A549 (cell line): ENCODE data around the gene ELL. TPM values are rescaled to one million over a fixed set of nuclear protein-coding genes. Genes with fewer than 3 reads are reported as not detected.

Experiments used
- ATAC-seq, 2 experiments: fragments of 200-7000 bp in 1 of 2; fragments of >200 bp in 1 of 2; cut with Nextera tagmentation in 1 of 2; cut with Tn5 transposase in 1 of 2; 3 replicates each; pipeline versions ENCODE4 v1.8.0 to v1.9.1; 2018 to 2020; ENCODE audit warnings: mild to moderate bottlenecking in 1 of 2, moderate library complexity in 1 of 2
- CTCF ChIA-PET: fragments of 300-600 bp; sonication (Branson Sonifier 250); formaldehyde crosslinking; extraction: SDS; loops from one replicate; lab custom pipeline; 2021; ENCODE audit warnings: antibody characterized with exemption, inconsistent platforms; lab: Yijun Ruan, JAX
- POLR2A ChIA-PET: fragments of 350-600 bp; formaldehyde crosslinking; extraction: SDS; loops from one replicate; lab custom pipeline; 2021; ENCODE audit warnings: antibody characterized with exemption, inconsistent platforms; lab: Yijun Ruan, JAX
- DNase-seq, 2 experiments: peaks; one replicate each; pipeline versions ENCODE4 v3.0.0 to v3.0.0-alpha.2; 2011 to 2016; ENCODE audit warnings: low read depth in 1 of 2, low spot score in 1 of 2
- FAIRE-seq: peaks from 2 replicates; lab custom pipeline; 2011; peaks lifted over from hg19 to GRCh38; lab: Jason Lieb, UNC
- H3K27ac ChIP-seq, 2 experiments: fragments of >200 bp; sonication (Bioruptor Twin); formaldehyde crosslinking; 3 replicates each; pipeline ENCODE4 v1.5.1; 2016 to 2017
- H3K4me1 ChIP-seq: fragments of >200 bp; sonication (Bioruptor Twin); formaldehyde crosslinking; 3 replicates; pipeline ENCODE4 v1.6.1; 2016
- H3K4me2 ChIP-seq: fragments of >200 bp; sonication (Bioruptor Twin); formaldehyde crosslinking; 3 replicates; pipeline ENCODE4 v1.6.1; 2016
- H3K4me3 ChIP-seq: fragments of >200 bp; sonication (Bioruptor Twin); formaldehyde crosslinking; 3 replicates; pipeline ENCODE4 v1.5.1; 2016
- H3K9me3 ChIP-seq: fragments of >200 bp; sonication (Bioruptor Twin); formaldehyde crosslinking; 3 replicates; pipeline ENCODE4 v1.6.1; 2016
- BCL3 ChIP-seq: fragments of >200 bp; sonication (Bioruptor Twin); formaldehyde crosslinking; IDR thresholded peaks from 3 replicates; pipeline ENCODE4 v1.6.1; 2016
- CBX2 ChIP-seq: fragments of 200-600 bp; sonication (generic); IDR thresholded peaks from 2 replicates; pipeline ENCODE4 v1.6.1; 2016; ENCODE audit warnings: low read depth, mild to moderate bottlenecking, borderline replicate concordance
- CEBPB ChIP-seq, 2 experiments: fragments of >200 bp in 1 of 2; sonication (Bioruptor Twin) in 1 of 2; formaldehyde crosslinking in 1 of 2; IDR thresholded peaks; 2 replicates each; pipeline ENCODE4 v1.6.1; 2012 to 2016
- CHD2 ChIP-seq: fragments of 150-350 bp; IDR thresholded peaks from 2 replicates; pipeline ENCODE4 v1.6.1; 2014; ENCODE audit warnings: low read length; ENCODE audit not compliant: partially characterized antibody
- CHD4 ChIP-seq: fragments of 200-600 bp; sonication (generic); IDR thresholded peaks from 2 replicates; pipeline ENCODE4 v1.6.1; 2016; ENCODE audit warnings: antibody characterized with exemption, mild to moderate bottlenecking, borderline replicate concordance
- CTCF ChIP-seq: fragments of >200 bp; sonication (Bioruptor Twin); formaldehyde crosslinking; IDR thresholded peaks from 3 replicates; pipeline ENCODE4 v1.5.1; 2016
- EHMT2 ChIP-seq: fragments of 200-600 bp; sonication (generic); IDR thresholded peaks from 2 replicates; pipeline ENCODE4 v1.6.1; 2016; ENCODE audit warnings: antibody characterized with exemption, low read depth, mild to moderate bottlenecking, moderate library complexity
- FOXS1 ChIP-seq: fragments of 250-450 bp; sonication (Bioruptor Pico); IDR thresholded peaks from 2 replicates; pipeline ENCODE4 v1.5.0; 2020; ENCODE audit warnings: mild to moderate bottlenecking, moderate library complexity
- HDAC2 ChIP-seq: fragments of 200-600 bp; sonication (generic); IDR thresholded peaks from 2 replicates; pipeline ENCODE4 v1.6.1; 2016
- HEYL ChIP-seq: fragments of 250-450 bp; sonication (Bioruptor Pico); IDR thresholded peaks from 2 replicates; pipeline ENCODE4 v1.8.0; 2021; ENCODE audit warnings: mild to moderate bottlenecking, moderate library complexity
- HOXA7 ChIP-seq: fragments of 250-450 bp; sonication (Bioruptor Pico); IDR thresholded peaks from 2 replicates; pipeline ENCODE4 v1.5.0; 2020; ENCODE audit warnings: mild to moderate bottlenecking, moderate library complexity
- JUN ChIP-seq, 2 experiments: fragments of >200 bp; sonication (Bioruptor Twin); formaldehyde crosslinking; IDR thresholded peaks; 2 replicates in 1 of 2; 3 replicates in 1 of 2; pipeline ENCODE4 v1.6.1; 2016 to 2017
- JUNB ChIP-seq: fragments of >200 bp; sonication (Bioruptor Twin); formaldehyde crosslinking; IDR thresholded peaks from 2 replicates; pipeline ENCODE4 v1.6.1; 2016
- KDM1A ChIP-seq: fragments of 200-600 bp; sonication (generic); IDR thresholded peaks from 2 replicates; pipeline ENCODE4 v1.6.1; 2016; ENCODE audit warnings: low read depth, mild to moderate bottlenecking
- KDM5A ChIP-seq: fragments of 200-600 bp; sonication (generic); IDR thresholded peaks from 2 replicates; pipeline ENCODE4 v1.6.1; 2016; ENCODE audit warnings: antibody characterized with exemption, mild to moderate bottlenecking
- MYC ChIP-seq: IDR thresholded peaks from 2 replicates; pipeline ENCODE4 v1.6.1; 2012; ENCODE audit warnings: mild to moderate bottlenecking, inconsistent platforms, low read length, improper control_type of control experiment, borderline replicate concordance
- NPAS2 ChIP-seq: fragments of 250-450 bp; sonication (Bioruptor Pico); IDR thresholded peaks from 2 replicates; pipeline ENCODE4 v1.8.0; 2022; ENCODE audit warnings: mild to moderate bottlenecking, moderate library complexity, borderline replicate concordance
- NR3C1 ChIP-seq: fragments of >200 bp; sonication (Bioruptor Twin); formaldehyde crosslinking; IDR thresholded peaks from 3 replicates; pipeline ENCODE4 v1.6.1; 2017
- RARB ChIP-seq: fragments of 250-450 bp; sonication (Bioruptor Pico); IDR thresholded peaks from 2 replicates; pipeline ENCODE4 v1.8.0; 2021; ENCODE audit warnings: mild to moderate bottlenecking, moderate library complexity
- SREBF2 ChIP-seq: fragments of 450-650 bp; IDR thresholded peaks from 2 replicates; pipeline ENCODE4 v1.6.1; 2014; ENCODE audit warnings: mild to moderate bottlenecking, moderate library complexity
- ZFP36 ChIP-seq: fragments of 450-650 bp; IDR thresholded peaks from 2 replicates; pipeline ENCODE4 v1.6.1; 2014; ENCODE audit warnings: borderline replicate concordance; ENCODE audit not compliant: partially characterized antibody
- ZSCAN20 ChIP-seq: fragments of 250-450 bp; sonication (Bioruptor Pico); IDR thresholded peaks from 2 replicates; pipeline ENCODE4 v1.8.0; 2022; ENCODE audit warnings: mild to moderate bottlenecking, moderate library complexity
- WGBS: methylation state at CpG from one replicate; pipeline ENCODE4 v1.1.6; 2017; ENCODE audit errors: missing lambda C conversion rate; 5-methylcytosine and 5-hydroxymethylcytosine counted together
- polyA plus RNA-seq, 4 experiments: library from polyadenylated mRNA; depleted of rRNA in 3 of 4; stranded (reverse); fragments of >200 nt; fragmentation: RNase III in 1 of 4; extraction: RNeasy Plus Mini Kit Qiagen cat#74134 plus additional on column Dnase treatment in 1 of 4; gene quantifications; 2 replicates in 3 of 4; 3 replicates in 1 of 4; pipeline ENCODE4 v1.2.3, GENCODE V29; 2011 to 2017
- TF ChIP-seq, protein P1 (sequence below): fragments of 450-650 bp; IDR thresholded peaks from 2 replicates; pipeline ENCODE4 v1.6.1; 2014; ENCODE audit warnings: antibody characterized with exemption
- TF ChIP-seq, protein P2 (sequence below): IDR thresholded peaks from 2 replicates; pipeline ENCODE4 v1.6.1; 2012
- TF ChIP-seq, protein P3 (sequence below): fragments of >200 bp; sonication (Bioruptor Twin); formaldehyde crosslinking; IDR thresholded peaks from 2 replicates; pipeline ENCODE4 v1.6.1; 2016

Gene ELL
- polyA plus RNA-seq, 2 of the 4 experiments (the other 2 are of a cell fraction) = 1.6 to 3.6 TPM

DNA sequence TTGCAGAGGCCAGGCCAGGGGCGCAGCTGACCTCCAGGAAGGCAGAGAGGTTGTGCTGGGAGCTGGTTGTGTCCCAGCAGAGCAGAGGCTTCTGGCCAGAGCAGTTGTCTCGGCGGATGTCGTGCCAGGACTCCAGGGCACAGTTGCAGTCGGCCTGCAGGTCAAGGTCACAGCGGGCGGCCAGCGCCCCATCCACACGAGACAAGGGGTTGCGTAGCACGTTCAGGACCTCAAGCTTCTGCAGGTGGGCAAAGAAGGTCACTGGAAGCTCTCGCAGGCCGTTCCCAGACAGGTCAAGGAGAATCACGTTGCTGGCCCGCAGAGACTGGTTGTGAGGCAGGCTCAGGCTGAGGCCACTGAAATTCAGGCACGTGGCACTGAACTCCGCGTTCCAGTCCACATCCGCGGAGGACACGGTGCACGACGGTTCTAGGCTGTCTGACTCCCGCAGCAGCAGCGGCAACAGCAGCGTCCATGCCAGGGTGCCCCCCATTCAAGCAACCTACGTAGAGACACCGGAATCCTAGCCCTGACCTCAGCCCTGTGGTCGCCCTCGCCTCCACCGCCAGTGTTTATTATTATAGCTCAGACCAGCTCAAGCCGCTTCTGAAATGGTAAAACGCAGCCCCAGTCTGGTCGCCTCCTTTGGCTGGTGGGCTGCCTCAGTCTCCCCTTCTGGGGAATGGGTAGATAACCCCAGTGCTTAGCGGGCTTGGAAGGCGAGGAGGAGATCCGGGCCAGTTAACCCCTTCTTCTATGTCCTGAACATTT lies 125.2 kb downstream of the ELL start:
- no peak overlapping the region for H3K4me3 ChIP-seq
- TF ChIP-seq HDAC2 (no peak), CTCF (no peak), BCL3 (no peak), NPAS2 (CRISPR knock-in tag) (no peak), NR3C1 (no peak), FOXS1 (CRISPR knock-in tag) (no peak), KDM5A (no peak), EHMT2 (no peak), JUNB (no peak), RARB (CRISPR knock-in tag) (no peak)
- TF ChIP-seq, all 56 proteins: peak for 0
- WGBS = 83% methylated on average over 26 of the region's 37 CpGs
- CTCF ChIA-PET = interaction anchor here (0.9 to 7.5 kb wide), 6 partner anchors 9 to 68 kb away, joined by 3 to 85 read pairs (median 6); no protein-coding TSS in a partner anchor
- DNase-seq (no peak), ATAC-seq (no peak), FAIRE-seq (no peak)
- POLR2A ChIA-PET = interaction anchor here (0.7 kb wide), 1 partner anchor 11 kb away, joined by 3 read pairs; the partner anchor contains the start of gene GDF15
- Histone ChIP-seq H3K9me3 (no peaks in the 10 kb centered on the region), H3K27ac (0 out of 6 replicates have a peak overlapping the region, but pooled peaks of 1 of the 2 experiments have one; percentile 33), H3K4me1 (peaks cover 22% of the 10 kb centered on the region), H3K4me2 (no peak overlapping the region)

DNA sequence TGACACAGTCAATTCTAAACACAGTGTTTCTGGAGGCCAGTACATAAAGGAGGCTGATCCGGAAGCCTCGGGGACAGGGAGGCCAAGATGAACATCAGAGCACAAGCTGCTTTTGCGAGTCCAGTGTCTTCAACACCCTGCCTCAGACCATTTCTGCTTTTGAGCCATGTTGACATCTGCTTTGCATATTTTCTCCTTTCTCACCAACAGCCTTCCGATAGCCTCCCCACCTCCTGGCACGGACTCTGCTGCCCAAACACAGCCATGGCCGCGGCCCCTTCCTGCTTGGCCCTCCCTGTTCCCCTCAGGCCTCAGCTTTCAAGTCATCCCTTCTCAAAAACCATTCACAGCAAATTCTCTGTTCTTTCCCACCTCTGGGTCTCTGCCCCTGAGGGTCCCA lies 128.0 kb downstream of the ELL start:
- no peak for ATAC-seq
- Histone ChIP-seq H3K4me2 (no peak overlapping the region), H3K27ac (no peak overlapping the region), H3K4me3 (no peak overlapping the region), H3K9me3 (no peaks in the 10 kb centered on the region), H3K4me1 (peaks cover 14% of the 10 kb centered on the region)
- POLR2A ChIA-PET = no interaction called here
- 91% methylated on average over 7 of the region's 7 CpGs for WGBS
- TF ChIP-seq ZSCAN20 = no peak
- no peak for TF ChIP-seq KDM1A
- DNase-seq = no peak
- no peak for FAIRE-seq
- CTCF ChIA-PET = interaction anchor here (1.2 to 7.5 kb wide), 2 partner anchors 19 to 65 kb away, joined by 3 to 75 read pairs; no protein-coding TSS in a partner anchor

GRCh38 chr19:18392926-18393325 lies 128.9 kb downstream of the ELL start:
- no peak for ATAC-seq
- no peak for TF ChIP-seq CHD4
- no peak for TF ChIP-seq MYC
- TF ChIP-seq, protein P1, sequence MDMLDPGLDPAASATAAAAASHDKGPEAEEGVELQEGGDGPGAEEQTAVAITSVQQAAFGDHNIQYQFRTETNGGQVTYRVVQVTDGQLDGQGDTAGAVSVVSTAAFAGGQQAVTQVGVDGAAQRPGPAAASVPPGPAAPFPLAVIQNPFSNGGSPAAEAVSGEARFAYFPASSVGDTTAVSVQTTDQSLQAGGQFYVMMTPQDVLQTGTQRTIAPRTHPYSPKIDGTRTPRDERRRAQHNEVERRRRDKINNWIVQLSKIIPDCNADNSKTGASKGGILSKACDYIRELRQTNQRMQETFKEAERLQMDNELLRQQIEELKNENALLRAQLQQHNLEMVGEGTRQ = no peak
- no peak for TF ChIP-seq ZFP36
- no peak for TF ChIP-seq JUN (IDR thresholded peaks at IDR 0.05)
- TF ChIP-seq HOXA7 (CRISPR knock-in tag) = no peak
- TF ChIP-seq, protein P2, sequence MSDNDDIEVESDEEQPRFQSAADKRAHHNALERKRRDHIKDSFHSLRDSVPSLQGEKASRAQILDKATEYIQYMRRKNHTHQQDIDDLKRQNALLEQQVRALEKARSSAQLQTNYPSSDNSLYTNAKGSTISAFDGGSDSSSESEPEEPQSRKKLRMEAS = no peak
- TF ChIP-seq EHMT2 = no peak
- TF ChIP-seq CEBPB (IDR thresholded peaks at IDR 0.05) = no peak
- no peak for TF ChIP-seq CHD2
- no peak for TF ChIP-seq HEYL
- TF ChIP-seq, protein P3, sequence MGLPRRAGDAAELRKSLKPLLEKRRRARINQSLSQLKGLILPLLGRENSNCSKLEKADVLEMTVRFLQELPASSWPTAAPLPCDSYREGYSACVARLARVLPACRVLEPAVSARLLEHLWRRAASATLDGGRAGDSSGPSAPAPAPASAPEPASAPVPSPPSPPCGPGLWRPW = no peak
- no peak for TF ChIP-seq SREBF2
- TF ChIP-seq CBX2 = no peak
- no peak for TF ChIP-seq NR3C1

More at GRCh38 chr19:18392926-18393325, 128.9 kb downstream of the ELL start:
- CTCF ChIA-PET = interaction anchor here (1.2 to 7.5 kb wide), 3 partner anchors 20 to 65 kb away, joined by 3 to 75 read pairs (median 58); no protein-coding TSS in a partner anchor
- Histone ChIP-seq H3K4me3 (no peak overlapping the region), H3K27ac (peak overlapping the region in 1 of 2 experiments; percentile 66; a peak in 3 of 6 replicates), H3K9me3 (no peaks in the 10 kb centered on the region), H3K4me1 (peaks cover 11% of the 10 kb centered on the region; the same call in 2 of the 3 replicates), H3K4me2 (no peak overlapping the region)
- no peak for DNase-seq
- WGBS = 95% methylated on average over 5 of the region's 5 CpGs
- FAIRE-seq = no peak
- POLR2A ChIA-PET = interaction anchor here (1.1 kb wide), 1 partner anchor 13 kb away, joined by 5 read pairs; no protein-coding TSS in a partner anchor
